NCI-H524 treated with DMSO at 0.1 percent for 48 hours (cell line): ENCODE results near the gene BLID.

Experiments
- DNase-seq: peaks from one replicate; lab custom pipeline; 2025; lab: John Stamatoyannopoulos, UW

BLID gene

GRCh38 chr11:122115524-122116379, at the start of gene BLID:
Gene BLID (minus strand): TSS chr11:122116215. CDS start chr11:122115922, 293 bp downstream.
- no peak for DNase-seq

- DNase-seq, result no peak
Measured at GRCh38 chr11:122163053-122163819, 47.2 kb upstream of the BLID start.

- no peak for DNase-seq
Measured at GRCh38 chr11:122162095-122162494, 46.1 kb upstream of the BLID start.

- DNase-seq, result no peak
Measured at GRCh38 chr11:122160841-122161590, 45.0 kb upstream of the BLID start.

GRCh38 chr11:122159861-122160260, 43.8 kb upstream of the BLID start:
- DNase-seq, result no peak

- DNase-seq, result no peak
Measured at GRCh38 chr11:122159173-122159721, 43.2 kb upstream of the BLID start.

- DNase-seq, result no peak
Measured at GRCh38 chr11:122158171-122158570, 42.2 kb upstream of the BLID start.

- DNase-seq, result no peak
Measured at GRCh38 chr11:122157653-122158161, 41.7 kb upstream of the BLID start.

GRCh38 chr11:122156940-122157382, 40.9 kb upstream of the BLID start:
- no peak for DNase-seq

- no peak for DNase-seq
Measured at GRCh38 chr11:122155765-122156527, 39.9 kb upstream of the BLID start.

- DNase-seq, result no peak
Measured at GRCh38 chr11:122154994-122155393, 39.0 kb upstream of the BLID start.

GRCh38 chr11:122154227-122154626, 38.2 kb upstream of the BLID start:
- DNase-seq, result no peak

GRCh38 chr11:122153746-122154145, 37.7 kb upstream of the BLID start:
- no peak for DNase-seq

GRCh38 chr11:122150216-122151124, 34.5 kb upstream of the BLID start:
- DNase-seq, result no peak

GRCh38 chr11:122149202-122149601, 33.2 kb upstream of the BLID start:
- DNase-seq, result no peak

- DNase-seq, result no peak
Measured at GRCh38 chr11:122146475-122146874, 30.5 kb upstream of the BLID start.

GRCh38 chr11:122145715-122146274, 29.8 kb upstream of the BLID start:
- DNase-seq, result no peak

GRCh38 chr11:122144752-122145151, 28.7 kb upstream of the BLID start:
- DNase-seq, result no peak

- DNase-seq, result no peak
Measured at GRCh38 chr11:122141725-122142124, 25.7 kb upstream of the BLID start.

GRCh38 chr11:122140500-122140899, 24.5 kb upstream of the BLID start:
- no peak for DNase-seq
